ENCODE data around the gene KNOP1.

KNOP1 gene

GRCh38 chr16:19709381-19710136 is 8.5 kb downstream of the KNOP1 start:
- no peak for FAIRE-seq
- no peak for DNase-seq (ENCODE audit: insufficient read length, low spot score)
- no peak for TF ChIP-seq TAF1 (IDR thresholded peaks at IDR 0.05; ENCODE audit: low read depth, low read length)
- no peak for TF ChIP-seq POU2F2 (IDR thresholded peaks at IDR 0.05; ENCODE audit: low read depth, low read length)
- no peak for TF ChIP-seq SPI1 (IDR thresholded peaks at IDR 0.05; ENCODE audit: low read depth, low read length)
- no peak for TF ChIP-seq POLR2A (IDR thresholded peaks at IDR 0.05; ENCODE audit: low read depth, low read length)
- no peak for TF ChIP-seq PAX5 (IDR thresholded peaks at IDR 0.05; ENCODE audit: insufficient read depth, low read length, severe bottlenecking)
- no peak for TF ChIP-seq POLR2AphosphoS5 (IDR thresholded peaks at IDR 0.05; ENCODE audit: low read depth, low read length)

GRCh38 chr16:19708296-19709205 is 9.5 kb downstream of the KNOP1 start:
- FAIRE-seq (no peak), DNase-seq (ENCODE audit: insufficient read length, low spot score) (no peak)
- no peak for TF ChIP-seq POLR2A (IDR thresholded peaks at IDR 0.05; ENCODE audit: low read depth, low read length)
- no peak for TF ChIP-seq TAF1 (IDR thresholded peaks at IDR 0.05; ENCODE audit: low read depth, low read length)
- no peak for TF ChIP-seq SPI1 (IDR thresholded peaks at IDR 0.05; ENCODE audit: low read depth, low read length)
- no peak for TF ChIP-seq POLR2AphosphoS5 (IDR thresholded peaks at IDR 0.05; ENCODE audit: low read depth, low read length)
- TF ChIP-seq PAX5 (IDR thresholded peaks at IDR 0.05; ENCODE audit: insufficient read depth, low read length, severe bottlenecking) = no peak
- TF ChIP-seq POU2F2 (IDR thresholded peaks at IDR 0.05; ENCODE audit: low read depth, low read length) = no peak

- FAIRE-seq (no peak), DNase-seq (ENCODE audit: insufficient read length, low spot score) (no peak)
- no peak for TF ChIP-seq POLR2A (IDR thresholded peaks at IDR 0.05; ENCODE audit: low read depth, low read length)
- no peak for TF ChIP-seq POLR2AphosphoS5 (IDR thresholded peaks at IDR 0.05; ENCODE audit: low read depth, low read length)
- no peak for TF ChIP-seq TAF1 (IDR thresholded peaks at IDR 0.05; ENCODE audit: low read depth, low read length)
- no peak for TF ChIP-seq POU2F2 (IDR thresholded peaks at IDR 0.05; ENCODE audit: low read depth, low read length)
- no peak for TF ChIP-seq SPI1 (IDR thresholded peaks at IDR 0.05; ENCODE audit: low read depth, low read length)
- TF ChIP-seq PAX5 (IDR thresholded peaks at IDR 0.05; ENCODE audit: insufficient read depth, low read length, severe bottlenecking) = no peak
Observed at GRCh38 chr16:19707569-19708295, 10.3 kb downstream of the KNOP1 start.

GRCh38 chr16:19706846-19707245 is 11.2 kb downstream of the KNOP1 start:
- no peak for DNase-seq (ENCODE audit: insufficient read length, low spot score)
- FAIRE-seq = no peak
- TF ChIP-seq TAF1 (IDR thresholded peaks at IDR 0.05; ENCODE audit: low read depth, low read length) (no peak), POU2F2 (IDR thresholded peaks at IDR 0.05; ENCODE audit: low read depth, low read length) (no peak), SPI1 (IDR thresholded peaks at IDR 0.05; ENCODE audit: low read depth, low read length) (no peak), PAX5 (IDR thresholded peaks at IDR 0.05; ENCODE audit: insufficient read depth, low read length, severe bottlenecking) (no peak), POLR2A (IDR thresholded peaks at IDR 0.05; ENCODE audit: low read depth, low read length) (no peak), POLR2AphosphoS5 (IDR thresholded peaks at IDR 0.05; ENCODE audit: low read depth, low read length) (no peak)

- DNase-seq (ENCODE audit: insufficient read length, low spot score) = no peak
- TF ChIP-seq POU2F2 (IDR thresholded peaks at IDR 0.05; ENCODE audit: low read depth, low read length) (no peak), POLR2AphosphoS5 (IDR thresholded peaks at IDR 0.05; ENCODE audit: low read depth, low read length) (no peak), TAF1 (IDR thresholded peaks at IDR 0.05; ENCODE audit: low read depth, low read length) (no peak)
- no peak for FAIRE-seq
Observed at GRCh38 chr16:19705843-19706242, 12.2 kb downstream of the KNOP1 start.

GRCh38 chr16:19705146-19705501 is 12.9 kb downstream of the KNOP1 start:
- no peak for FAIRE-seq
- no peak for DNase-seq (ENCODE audit: insufficient read length, low spot score)
- TF ChIP-seq POLR2AphosphoS5 (IDR thresholded peaks at IDR 0.05; ENCODE audit: low read depth, low read length) (no peak), SPI1 (IDR thresholded peaks at IDR 0.05; ENCODE audit: low read depth, low read length) (no peak), POU2F2 (IDR thresholded peaks at IDR 0.05; ENCODE audit: low read depth, low read length) (no peak), POLR2A (IDR thresholded peaks at IDR 0.05; ENCODE audit: low read depth, low read length) (no peak), PAX5 (IDR thresholded peaks at IDR 0.05; ENCODE audit: insufficient read depth, low read length, severe bottlenecking) (no peak), TAF1 (IDR thresholded peaks at IDR 0.05; ENCODE audit: low read depth, low read length) (no peak)

GRCh38 chr16:19704321-19705145 is 13.5 kb downstream of the KNOP1 start:
- no peak for DNase-seq (ENCODE audit: insufficient read length, low spot score)
- FAIRE-seq = no peak
- TF ChIP-seq POU2F2 (IDR thresholded peaks at IDR 0.05; ENCODE audit: low read depth, low read length) (no peak), POLR2A (IDR thresholded peaks at IDR 0.05; ENCODE audit: low read depth, low read length) (no peak), TAF1 (IDR thresholded peaks at IDR 0.05; ENCODE audit: low read depth, low read length) (no peak), POLR2AphosphoS5 (IDR thresholded peaks at IDR 0.05; ENCODE audit: low read depth, low read length) (no peak), SPI1 (IDR thresholded peaks at IDR 0.05; ENCODE audit: low read depth, low read length) (no peak), PAX5 (IDR thresholded peaks at IDR 0.05; ENCODE audit: insufficient read depth, low read length, severe bottlenecking) (no peak)

- FAIRE-seq (no peak), DNase-seq (ENCODE audit: insufficient read length, low spot score) (no peak)
- no peak for TF ChIP-seq SPI1 (IDR thresholded peaks at IDR 0.05; ENCODE audit: low read depth, low read length)
- TF ChIP-seq POU2F2 (IDR thresholded peaks at IDR 0.05; ENCODE audit: low read depth, low read length) = no peak
- no peak for TF ChIP-seq PAX5 (IDR thresholded peaks at IDR 0.05; ENCODE audit: insufficient read depth, low read length, severe bottlenecking)
- TF ChIP-seq POLR2AphosphoS5 (IDR thresholded peaks at IDR 0.05; ENCODE audit: low read depth, low read length) = no peak
- no peak for TF ChIP-seq POLR2A (IDR thresholded peaks at IDR 0.05; ENCODE audit: low read depth, low read length)
- TF ChIP-seq TAF1 (IDR thresholded peaks at IDR 0.05; ENCODE audit: low read depth, low read length) = no peak
Observed at GRCh38 chr16:19703172-19703889, 14.7 kb downstream of the KNOP1 start.

Measured in GM12891 (cell line).